Globus pallidus (tissue), 1 donor: ENCODE data around the gene FAM149B1.

ENCODE experiments used
- DNase-seq: peaks from one replicate; pipeline ENCODE4 v3.0.0-alpha.2; 2015; ENCODE audit warnings: low spot score

Gene FAM149B1

GRCh38 chr10:73174148-73174925 lies 6.4 kb downstream of the FAM149B1 start:
- DNase-seq: no peak

GRCh38 chr10:73182568-73182967 lies 14.6 kb downstream of the FAM149B1 start:
- no peak for DNase-seq

- no peak for DNase-seq
Observed at GRCh38 chr10:73183667-73184281, 15.9 kb downstream of the FAM149B1 start.

- peak; percentile 53 for DNase-seq
Observed at GRCh38 chr10:73186266-73186665, 18.3 kb downstream of the FAM149B1 start.

- no peak for DNase-seq
Observed at GRCh38 chr10:73190188-73190587, 22.3 kb downstream of the FAM149B1 start.

- no peak for DNase-seq
Observed at GRCh38 chr10:73205081-73205480, 37.2 kb downstream of the FAM149B1 start.

GRCh38 chr10:73205890-73206289 lies 38.0 kb downstream of the FAM149B1 start:
- DNase-seq: no peak

GRCh38 chr10:73206385-73206784 lies 38.5 kb downstream of the FAM149B1 start:
- DNase-seq: no peak

GRCh38 chr10:73207883-73208282 lies 40.0 kb downstream of the FAM149B1 start:
- DNase-seq: no peak

- no peak for DNase-seq
Observed at GRCh38 chr10:73209705-73210104, 41.8 kb downstream of the FAM149B1 start.

GRCh38 chr10:73210395-73211105 lies 42.6 kb downstream of the FAM149B1 start:
- DNase-seq: no peak

- no peak for DNase-seq
Observed at GRCh38 chr10:73211106-73211811, 43.3 kb downstream of the FAM149B1 start.

GRCh38 chr10:73215749-73216148 lies 47.8 kb downstream of the FAM149B1 start:
- no peak for DNase-seq

- DNase-seq: no peak
Observed at GRCh38 chr10:73217628-73218027, 49.7 kb downstream of the FAM149B1 start.

- DNase-seq: no peak
Observed at GRCh38 chr10:73218431-73219191, 50.7 kb downstream of the FAM149B1 start.

- no peak for DNase-seq
Observed at GRCh38 chr10:73219384-73219783, 51.5 kb downstream of the FAM149B1 start.

- DNase-seq: no peak
Observed at GRCh38 chr10:73220989-73221388, 53.1 kb downstream of the FAM149B1 start.

- no peak for DNase-seq
Observed at GRCh38 chr10:73225518-73225917, 57.6 kb downstream of the FAM149B1 start.

GRCh38 chr10:73226663-73227062 lies 58.7 kb downstream of the FAM149B1 start:
- DNase-seq: no peak

GRCh38 chr10:73228247-73228646 lies 60.3 kb downstream of the FAM149B1 start:
- no peak for DNase-seq

GRCh38 chr10:73229567-73229966 lies 61.6 kb downstream of the FAM149B1 start:
- DNase-seq: no peak

- DNase-seq: no peak
Observed at GRCh38 chr10:73232887-73233286, 65.0 kb downstream of the FAM149B1 start.
